Measurements from ENCODE around the gene DNAJC4. TPM values are rescaled to one million over a fixed set of nuclear protein-coding genes. Genes with fewer than 3 reads are reported as not detected.

The DNAJC4 gene
- total RNA-seq, 2 experiments from 2014 or later, result 16.5 to 17.7 TPM

GRCh38 chr11:64263021-64263946, 32.9 kb downstream of the DNAJC4 start:
- Mint-ChIP-seq H3K4me1 (peaks cover 13% of the 10 kb centered on the region), H3K9me3 (no peaks in the 10 kb centered on the region), H3K4me3 (no peak overlapping the region), H3K36me3 (peaks cover 9% of the 10 kb centered on the region), H3K27me3 (no peaks in the 10 kb centered on the region), H3K27ac (no peak overlapping the region)
- no peak for DNase-seq

DNA sequence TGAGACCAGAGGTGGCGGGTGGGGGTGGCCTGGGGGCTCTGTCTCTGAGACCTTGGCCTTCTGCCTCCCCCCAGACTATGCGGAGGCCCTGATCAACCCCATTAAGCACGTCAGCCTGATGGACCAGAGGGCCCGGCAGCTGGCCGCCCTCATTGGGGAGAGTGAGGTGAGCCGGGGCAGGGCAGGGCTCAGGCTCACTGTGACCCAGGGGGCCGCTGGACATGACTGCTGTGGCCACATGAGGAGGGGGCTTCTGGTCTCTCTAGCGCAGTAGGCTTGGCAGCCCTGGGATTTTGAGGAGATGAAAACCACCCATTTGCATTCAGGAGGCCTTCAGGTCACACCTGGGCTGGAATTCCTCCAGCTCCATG, 33.6 kb downstream of the DNAJC4 start:
- peaks cover 16% of the 10 kb centered on the region for H3K4me1 Mint-ChIP-seq
- no peak for DNase-seq
- no peaks in the 10 kb centered on the region for H3K9me3 Mint-ChIP-seq
- no peak overlapping the region for H3K4me3 Mint-ChIP-seq
- H3K36me3 Mint-ChIP-seq, result peaks cover 12% of the 10 kb centered on the region
- no peaks in the 10 kb centered on the region for H3K27me3 Mint-ChIP-seq
- no peak overlapping the region for H3K27ac Mint-ChIP-seq

DNA sequence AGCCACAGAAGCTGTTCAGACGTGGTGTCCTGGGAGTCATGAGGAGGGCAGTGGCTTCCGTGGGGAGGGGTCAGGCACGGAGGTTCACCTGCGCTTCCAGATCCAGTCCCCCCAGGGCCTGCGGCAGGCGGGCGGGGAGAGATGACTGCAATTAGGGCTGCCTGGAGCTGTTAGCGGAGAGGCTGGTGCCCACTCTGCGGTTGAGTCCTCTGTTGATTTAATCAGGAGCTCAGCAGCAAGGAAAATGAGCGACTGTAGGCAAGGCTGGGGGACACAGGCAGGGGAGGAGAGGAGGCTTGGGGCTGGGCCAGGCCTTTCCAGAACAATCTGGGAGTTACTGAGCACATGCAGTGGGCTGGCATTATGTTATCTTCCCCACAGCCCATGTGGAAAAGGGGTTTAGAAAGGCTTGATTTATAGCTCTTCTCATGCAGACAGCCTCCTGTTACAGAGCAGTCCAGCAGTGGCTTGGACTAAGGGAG, 34.1 kb downstream of the DNAJC4 start:
- peaks cover 12% of the 10 kb centered on the region for H3K36me3 Mint-ChIP-seq
- no peaks in the 10 kb centered on the region for H3K9me3 Mint-ChIP-seq
- no peak overlapping the region for H3K4me3 Mint-ChIP-seq
- no peaks in the 10 kb centered on the region for H3K27me3 Mint-ChIP-seq
- peaks cover 18% of the 10 kb centered on the region for H3K4me1 Mint-ChIP-seq
- H3K27ac Mint-ChIP-seq, result no peak overlapping the region
- no peak for DNase-seq

DNA sequence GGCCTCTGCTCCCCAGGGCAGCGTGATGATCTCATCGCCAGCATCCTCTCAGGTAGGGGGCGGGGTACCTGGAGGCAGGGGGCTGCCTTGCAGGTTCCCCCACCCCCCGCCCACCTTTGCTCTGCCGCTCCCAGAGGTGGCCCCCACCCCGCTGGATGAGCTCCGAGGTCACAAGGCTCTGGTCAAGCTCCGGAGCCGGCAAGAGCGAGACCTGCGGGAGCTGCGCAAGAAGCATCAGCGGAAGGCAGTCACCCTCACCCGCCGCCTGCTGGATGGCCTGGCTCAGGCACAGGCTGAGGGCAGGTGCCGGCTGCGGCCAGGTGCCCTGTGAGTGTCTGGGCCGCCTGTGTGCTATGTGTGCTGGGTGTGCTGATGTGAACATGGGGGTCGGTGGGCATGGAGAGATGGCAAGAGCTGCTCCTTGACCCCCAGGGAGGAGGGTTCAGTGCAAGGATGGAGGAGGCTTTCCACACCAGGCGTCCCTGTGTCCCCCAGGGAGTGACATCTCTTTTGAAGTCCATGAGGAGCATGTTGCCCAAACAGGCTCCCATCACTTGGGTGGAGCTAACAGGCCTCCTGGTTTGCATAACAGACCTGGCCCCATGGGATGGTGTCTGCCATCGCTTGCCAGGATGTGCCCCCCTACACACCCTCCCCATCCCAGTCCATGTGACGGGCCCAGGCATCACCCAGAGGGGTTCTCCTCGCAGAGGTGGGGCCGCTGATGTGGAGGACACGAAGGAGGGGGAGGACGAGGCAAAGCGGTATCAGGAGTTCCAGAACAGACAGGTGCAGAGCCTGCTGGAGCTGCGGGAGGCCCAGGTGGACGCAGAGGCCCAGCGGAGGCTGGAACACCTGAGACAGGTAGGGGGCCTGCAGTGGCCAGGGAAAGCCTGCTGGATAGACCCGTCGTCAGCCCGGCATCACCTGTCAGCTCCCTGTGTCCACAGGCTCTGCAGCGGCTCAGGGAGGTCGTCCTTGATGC, 35.1 kb downstream of the DNAJC4 start:
- Mint-ChIP-seq H3K4me1 (peaks cover 9% of the 10 kb centered on the region), H3K36me3 (peaks cover 11% of the 10 kb centered on the region), H3K9me3 (no peaks in the 10 kb centered on the region), H3K27ac (no peak overlapping the region), H3K4me3 (no peak overlapping the region), H3K27me3 (no peaks in the 10 kb centered on the region)
- no peak for DNase-seq

- Mint-ChIP-seq H3K4me1 (peaks cover 9% of the 10 kb centered on the region), H3K27me3 (no peaks in the 10 kb centered on the region), H3K36me3 (peaks cover 11% of the 10 kb centered on the region), H3K4me3 (no peak overlapping the region), H3K9me3 (no peaks in the 10 kb centered on the region), H3K27ac (no peak overlapping the region)
- DNase-seq, result no peak
These were observed 36.0 kb downstream of the DNAJC4 start for GRCh38 chr11:64266339-64266738.

GRCh38 chr11:64267207-64267945, 37.0 kb downstream of the DNAJC4 start:
- H3K9me3 Mint-ChIP-seq, result no peaks in the 10 kb centered on the region
- H3K27ac Mint-ChIP-seq, result no peak overlapping the region
- no peak for DNase-seq
- peak overlapping the region; percentile 95 for H3K4me3 Mint-ChIP-seq
- H3K27me3 Mint-ChIP-seq, result no peaks in the 10 kb centered on the region
- peaks cover 14% of the 10 kb centered on the region for H3K4me1 Mint-ChIP-seq
- H3K36me3 Mint-ChIP-seq, result peaks cover 14% of the 10 kb centered on the region

DNA sequence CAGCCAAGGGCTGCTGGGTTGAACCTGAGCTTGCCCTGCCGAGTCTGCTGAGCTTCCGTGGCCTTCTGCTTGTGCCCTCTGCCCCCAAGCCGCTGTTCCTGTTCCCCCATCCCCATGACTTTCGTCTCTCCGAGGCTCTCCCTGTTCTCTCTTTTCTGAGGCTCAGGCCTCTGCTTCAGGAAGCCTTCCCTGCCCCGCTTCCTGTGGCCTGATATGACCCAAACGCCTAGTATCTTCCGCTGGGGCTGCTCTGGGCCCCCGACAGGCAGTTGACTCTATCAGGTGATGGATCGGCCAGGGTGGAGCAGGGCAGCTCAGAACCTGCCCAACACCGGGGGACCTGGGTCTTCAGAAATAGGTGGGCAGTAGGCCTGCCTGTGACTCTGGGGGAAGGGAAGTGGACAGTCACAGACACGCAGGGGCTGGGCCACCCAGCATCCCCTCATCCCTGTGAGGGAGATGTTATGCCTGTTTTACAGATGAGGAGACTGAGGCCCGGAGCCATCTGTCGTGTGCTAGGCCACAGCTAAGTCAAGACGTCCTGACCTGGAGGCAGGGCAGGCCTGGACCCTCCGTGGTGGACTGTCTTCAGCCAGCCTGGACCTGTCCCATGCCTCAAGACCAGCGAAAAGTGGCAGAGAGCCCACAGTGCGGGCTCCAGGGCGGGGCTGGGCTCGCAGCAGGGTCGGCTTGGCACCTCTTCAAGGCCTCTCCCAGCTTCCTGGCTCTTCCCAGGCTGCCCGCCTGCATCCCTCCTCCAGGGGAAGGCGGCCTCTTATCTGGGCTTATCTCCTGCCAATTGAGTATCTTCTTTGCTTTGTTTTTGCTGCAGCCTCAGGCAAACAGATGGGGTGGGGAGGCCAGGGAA, 37.9 kb downstream of the DNAJC4 start:
- Mint-ChIP-seq H3K27me3 (no peaks in the 10 kb centered on the region), H3K4me3 (peak overlapping the region; percentile 95), H3K9me3 (no peaks in the 10 kb centered on the region), H3K36me3 (peaks cover 14% of the 10 kb centered on the region), H3K4me1 (peaks cover 15% of the 10 kb centered on the region), H3K27ac (peak overlapping the region; percentile 91)
- no peak for DNase-seq

DNA sequence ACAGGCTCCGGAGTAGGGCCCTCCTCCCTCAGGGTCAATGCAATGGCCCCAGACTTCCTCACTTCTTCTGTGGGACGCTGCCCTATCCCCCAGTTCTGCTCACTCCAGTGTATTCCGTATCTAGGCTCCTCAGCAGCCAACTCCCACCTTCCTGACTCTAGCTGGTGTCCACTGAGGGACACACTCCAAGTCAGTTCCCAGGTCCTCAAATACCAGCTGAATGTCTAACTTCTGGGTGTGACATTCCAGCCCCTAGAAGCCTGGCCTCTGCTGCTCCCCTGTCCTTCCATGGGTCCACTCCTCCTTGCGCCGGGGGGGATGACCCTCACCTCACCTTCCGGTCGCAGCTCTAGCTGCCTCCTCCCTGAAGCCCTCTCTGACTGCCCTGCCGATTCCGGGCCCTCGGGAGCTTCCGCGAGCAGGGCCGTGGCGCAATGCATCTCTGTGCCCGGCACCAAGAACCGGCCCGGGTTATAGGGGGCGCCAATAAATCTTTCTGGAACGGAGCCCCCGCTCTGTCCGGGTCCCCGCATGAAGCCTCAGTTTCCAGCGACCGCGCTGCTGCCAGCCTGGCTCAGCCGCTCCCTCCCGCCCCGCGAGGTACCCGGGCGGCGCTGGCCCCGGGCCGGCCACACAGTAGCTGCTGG, 38.7 kb downstream of the DNAJC4 start:
- H3K4me3 Mint-ChIP-seq, result peak overlapping the region; percentile 95
- no peaks in the 10 kb centered on the region for H3K9me3 Mint-ChIP-seq
- peaks cover 15% of the 10 kb centered on the region for H3K4me1 Mint-ChIP-seq
- no peaks in the 10 kb centered on the region for H3K27me3 Mint-ChIP-seq
- DNase-seq, result peak; percentile 73
- peaks cover 14% of the 10 kb centered on the region for H3K36me3 Mint-ChIP-seq
- peak overlapping the region; percentile 91 for H3K27ac Mint-ChIP-seq

- DNase-seq, result peak; percentile 98
- Mint-ChIP-seq H3K4me1 (peaks cover 15% of the 10 kb centered on the region), H3K4me3 (peak overlapping the region; percentile 95), H3K9me3 (no peaks in the 10 kb centered on the region), H3K27ac (peak overlapping the region; percentile 91), H3K36me3 (peaks cover 14% of the 10 kb centered on the region), H3K27me3 (no peaks in the 10 kb centered on the region)
These were observed 39.3 kb downstream of the DNAJC4 start for GRCh38 chr11:64269540-64270220.

- peaks cover 7% of the 10 kb centered on the region for H3K36me3 Mint-ChIP-seq
- no peaks in the 10 kb centered on the region for H3K9me3 Mint-ChIP-seq
- H3K4me1 Mint-ChIP-seq, result peaks cover 6% of the 10 kb centered on the region
- DNase-seq, result no peak
- no peak overlapping the region for H3K4me3 Mint-ChIP-seq
- peak overlapping the region; percentile 62 for H3K27ac Mint-ChIP-seq
- no peaks in the 10 kb centered on the region for H3K27me3 Mint-ChIP-seq
These were observed 44.9 kb downstream of the DNAJC4 start for GRCh38 chr11:64275031-64275800.

DNA sequence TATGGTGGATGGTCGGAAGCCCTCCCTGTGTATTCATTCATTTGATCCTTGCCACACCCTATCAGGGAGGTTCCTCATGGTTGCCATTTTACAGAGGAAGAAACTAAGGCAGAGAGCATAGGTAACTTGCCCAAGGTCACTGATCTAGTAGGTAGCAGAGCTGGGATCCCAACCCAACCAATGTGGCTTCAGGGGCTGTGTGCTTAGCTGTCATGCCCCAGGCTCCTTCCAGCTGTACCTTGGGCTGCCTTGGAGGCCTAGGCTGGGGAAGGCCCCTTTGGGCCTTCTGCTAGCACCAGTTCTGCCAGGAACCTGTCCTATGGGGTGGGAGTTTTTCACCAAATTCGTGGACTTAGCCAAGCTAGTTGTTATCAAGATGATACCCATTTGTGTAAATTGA, 45.5 kb downstream of the DNAJC4 start:
- no peaks in the 10 kb centered on the region for H3K27me3 Mint-ChIP-seq
- H3K9me3 Mint-ChIP-seq, result no peaks in the 10 kb centered on the region
- H3K36me3 Mint-ChIP-seq, result peaks cover 5% of the 10 kb centered on the region
- H3K4me1 Mint-ChIP-seq, result peaks cover 6% of the 10 kb centered on the region
- no peak overlapping the region for H3K4me3 Mint-ChIP-seq
- H3K27ac Mint-ChIP-seq, result no peak overlapping the region
- no peak for DNase-seq

- DNase-seq, result no peak
- Mint-ChIP-seq H3K4me3 (no peak overlapping the region), H3K9me3 (no peaks in the 10 kb centered on the region), H3K27ac (no peak overlapping the region), H3K27me3 (no peaks in the 10 kb centered on the region), H3K36me3 (peaks cover 5% of the 10 kb centered on the region), H3K4me1 (peaks cover 8% of the 10 kb centered on the region)
These were observed 46.5 kb downstream of the DNAJC4 start for GRCh38 chr11:64276653-64277431.

All from activated naive CD8-positive, alpha-beta T cell treated with anti-CD3 and anti-CD28 coated beads for 36 hours (primary cell).